Measurements from ENCODE around the gene TEKT2.

TEKT2 gene

GRCh38 chr1:36128905-36129206 is 45.0 kb downstream of the TEKT2 start:
- DNase-seq (ENCODE audit: low read depth), result no peak
- in situ Hi-C loops (cut with HindIII; ENCODE audit: low sequenced_read_pairs), result no loop called here
- no peak overlapping the region for H3K4me3 ChIP-seq (ENCODE audit: low read depth, low read length)
- no peak for TF ChIP-seq CTCF (IDR thresholded peaks at IDR 0.05; ENCODE audit: low read depth, low read length, missing control alignments)

DNA sequence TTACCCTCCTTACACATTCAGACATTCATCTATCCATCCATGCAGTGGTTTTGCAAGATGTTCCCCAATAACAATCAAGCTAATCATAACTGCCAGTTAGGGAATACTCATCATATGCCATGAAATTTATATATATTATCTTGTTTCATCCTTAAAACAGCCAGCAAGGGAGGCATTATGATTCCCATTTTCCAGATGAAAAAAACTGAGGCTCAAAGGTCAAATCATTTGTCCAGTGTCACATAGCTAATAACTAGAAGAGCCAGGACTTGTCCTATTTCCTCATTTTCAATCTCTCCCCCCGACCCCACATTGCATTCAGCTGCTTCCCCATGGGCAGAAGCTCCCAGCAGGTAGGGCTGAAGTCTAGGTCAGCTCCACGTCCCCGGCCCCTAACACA is 48.1 kb downstream of the TEKT2 start:
- TF ChIP-seq CTCF (IDR thresholded peaks at IDR 0.05; ENCODE audit: low read depth, low read length, missing control alignments), result no peak
- in situ Hi-C loops (cut with HindIII; ENCODE audit: low sequenced_read_pairs), result no loop called here
- no peak overlapping the region for H3K4me3 ChIP-seq (ENCODE audit: low read depth, low read length)
- DNase-seq (ENCODE audit: low read depth), result no peak

GRCh38 chr1:36133484-36133883 is 49.6 kb downstream of the TEKT2 start:
- no peak for TF ChIP-seq CTCF (IDR thresholded peaks at IDR 0.05; ENCODE audit: low read depth, low read length, missing control alignments)
- in situ Hi-C loops (cut with HindIII; ENCODE audit: low sequenced_read_pairs), result no loop called here
- no peak overlapping the region for H3K4me3 ChIP-seq (ENCODE audit: low read depth, low read length)
- peak; percentile 72 for DNase-seq (ENCODE audit: low read depth)

GRCh38 chr1:36134031-36134430 is 50.1 kb downstream of the TEKT2 start:
- no peak overlapping the region for H3K4me3 ChIP-seq (ENCODE audit: low read depth, low read length)
- in situ Hi-C loops (cut with HindIII; ENCODE audit: low sequenced_read_pairs), result no loop called here
- no peak for DNase-seq (ENCODE audit: low read depth)
- TF ChIP-seq CTCF (IDR thresholded peaks at IDR 0.05; ENCODE audit: low read depth, low read length, missing control alignments), result no peak

GRCh38 chr1:36134505-36135329 is 50.8 kb downstream of the TEKT2 start:
- TF ChIP-seq CTCF (IDR thresholded peaks at IDR 0.05; ENCODE audit: low read depth, low read length, missing control alignments), result peak; percentile 79
- DNase-seq (ENCODE audit: low read depth), result peak; percentile 50
- H3K4me3 ChIP-seq (ENCODE audit: low read depth, low read length), result no peak overlapping the region
- in situ Hi-C loops (cut with HindIII; ENCODE audit: low sequenced_read_pairs), result loop anchor here (5.0 kb wide), 1 partner anchor 158 kb away; no protein-coding TSS in a partner anchor

GRCh38 chr1:36135330-36135667 is 51.4 kb downstream of the TEKT2 start:
- DNase-seq (ENCODE audit: low read depth), result no peak
- TF ChIP-seq CTCF (IDR thresholded peaks at IDR 0.05; ENCODE audit: low read depth, low read length, missing control alignments), result no peak
- in situ Hi-C loops (cut with HindIII; ENCODE audit: low sequenced_read_pairs), result loop anchor here (5.0 kb wide), 1 partner anchor 157 kb away; no protein-coding TSS in a partner anchor
- no peak overlapping the region for H3K4me3 ChIP-seq (ENCODE audit: low read depth, low read length)
